Mesendoderm (in vitro differentiated cells): ENCODE results near the gene TUB.

ENCODE experiments used
- DNase-seq: peaks from one replicate; pipeline ENCODE4 v3.0.0; 2013
- H2AK5ac ChIP-seq: 2 replicates; pipeline ENCODE4 v1.6.1; 2013; ENCODE audit warnings: low read length, inconsistent platforms
- H2BK120ac ChIP-seq: 2 replicates; pipeline ENCODE4 v1.6.1; 2013; ENCODE audit warnings: low read depth, mild to moderate bottlenecking, low read length, moderate library complexity, mixed read lengths
- H2BK15ac ChIP-seq: replicated peaks from 2 replicates; pipeline ENCODE4 v1.6.1; 2013; ENCODE audit warnings: low read depth, mild to moderate bottlenecking, moderate library complexity
- H2BK5ac ChIP-seq: 2 replicates; pipeline ENCODE4 v1.6.1; 2013; ENCODE audit warnings: low read length, inconsistent platforms
- H3K18ac ChIP-seq: 2 replicates; pipeline ENCODE4 v1.6.1; 2013; ENCODE audit warnings: mild to moderate bottlenecking, low read length, mixed read lengths
- H3K23ac ChIP-seq: one replicate; pipeline ENCODE4 v1.6.1; 2013; ENCODE audit warnings: low read length
- H3K27ac ChIP-seq: 2 replicates; pipeline ENCODE4 v1.5.1; 2013; ENCODE audit warnings: low read depth, mild to moderate bottlenecking, inconsistent platforms, low read length, moderate library complexity
- H3K27me3 ChIP-seq: 2 replicates; pipeline ENCODE4 v1.6.1; 2013; ENCODE audit warnings: low read length, control low read depth, mild to moderate bottlenecking, inconsistent platforms; ENCODE audit not compliant: insufficient read depth, poor library complexity
- H3K36me3 ChIP-seq: 2 replicates; pipeline ENCODE4 v1.6.1; 2013; ENCODE audit warnings: low read length, inconsistent platforms; ENCODE audit not compliant: control insufficient read depth, insufficient read depth
- H3K4ac ChIP-seq: one replicate; pipeline ENCODE4 v1.6.1; 2013; ENCODE audit warnings: low read depth, mild to moderate bottlenecking, low read length, moderate library complexity
- H3K4me1 ChIP-seq: 2 replicates; pipeline ENCODE4 v1.6.1; 2013; ENCODE audit warnings: low read depth, low read length, inconsistent platforms; ENCODE audit not compliant: control insufficient read depth
- H3K4me2 ChIP-seq: 2 replicates; pipeline ENCODE4 v1.6.1; 2013; ENCODE audit warnings: low read length
- H3K4me3 ChIP-seq: 2 replicates; pipeline ENCODE4 v1.5.1; 2013; ENCODE audit warnings: mild to moderate bottlenecking, low read length
- H3K56ac ChIP-seq: one replicate; pipeline ENCODE4 v1.6.1; 2013; ENCODE audit warnings: low read length
- H3K79me1 ChIP-seq: 2 replicates; pipeline ENCODE4 v1.6.1; 2013; ENCODE audit warnings: low read length, inconsistent platforms
- H3K79me2 ChIP-seq: 2 replicates; pipeline ENCODE4 v1.6.1; 2013; ENCODE audit warnings: mild to moderate bottlenecking, low read length; ENCODE audit not compliant: control insufficient read depth, insufficient read depth
- H3K9ac ChIP-seq: 2 replicates; pipeline ENCODE4 v1.6.1; 2013; ENCODE audit warnings: low read length, inconsistent platforms
- H4K5ac ChIP-seq: one replicate; pipeline ENCODE4 v1.6.1; 2013; ENCODE audit warnings: low read length
- H4K8ac ChIP-seq: one replicate; pipeline ENCODE4 v1.6.1; 2013; ENCODE audit warnings: low read depth, mild to moderate bottlenecking, control low read depth, low read length, moderate library complexity
- WGBS: extraction: QIAGEN DNeasy Blood & Tissue Kit; methylation state at CpG from one replicate; pipeline ENCODE4 v1.1.7; 2013; ENCODE audit warnings: low lambda C conversion rate, missing lambda C conversion rate; ENCODE audit not compliant: insufficient coverage; ENCODE audit errors: extremely low coverage; 5-methylcytosine and 5-hydroxymethylcytosine counted together

Gene TUB

DNA sequence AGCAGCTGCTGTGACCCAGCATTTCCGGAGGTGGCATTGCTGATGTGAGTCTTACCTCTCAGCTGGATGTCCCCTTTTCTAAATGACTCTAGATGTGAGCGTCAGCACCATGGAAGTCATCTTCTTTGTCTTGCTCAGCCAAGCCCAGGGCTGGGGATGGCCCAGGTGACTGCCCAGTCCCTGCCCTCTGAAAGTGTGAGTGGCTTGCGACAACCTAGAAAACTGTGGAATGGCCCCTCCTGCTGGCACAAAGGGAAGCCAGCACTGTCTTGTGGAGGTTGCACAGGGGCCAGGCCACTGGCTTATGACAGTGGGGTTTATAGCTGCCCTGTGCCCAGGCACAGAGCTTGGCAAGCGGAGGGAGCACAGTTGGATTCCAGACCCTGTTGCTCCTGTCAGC, 6.2 kb downstream of the TUB start:
- H3K4me1 ChIP-seq: peaks cover 8% of the 10 kb centered on the region
- H2BK5ac ChIP-seq: no peak overlapping the region
- H3K79me1 ChIP-seq: peaks cover 15% of the 10 kb centered on the region
- H3K4ac ChIP-seq: no peak overlapping the region
- H3K4me2 ChIP-seq: no peak overlapping the region
- no peaks in the 10 kb centered on the region for H3K79me2 ChIP-seq
- no peak overlapping the region for H3K4me3 ChIP-seq
- no peak overlapping the region for H3K18ac ChIP-seq
- H4K8ac ChIP-seq: no peak overlapping the region
- no peaks in the 10 kb centered on the region for H3K27me3 ChIP-seq
- WGBS: no CpG with 5 or more reads among the region's 4 CpGs
- H2AK5ac ChIP-seq: no peak overlapping the region
- no peak overlapping the region for H2BK120ac ChIP-seq
- DNase-seq: peak; percentile 77
- no peak overlapping the region for H3K23ac ChIP-seq
- H3K9ac ChIP-seq: no peak overlapping the region
- no peak overlapping the region for H4K5ac ChIP-seq
- H3K36me3 ChIP-seq: no peaks in the 10 kb centered on the region
- no peak overlapping the region for H3K27ac ChIP-seq
- H3K56ac ChIP-seq: no peak overlapping the region
- H2BK15ac ChIP-seq: no peak overlapping the region

DNA sequence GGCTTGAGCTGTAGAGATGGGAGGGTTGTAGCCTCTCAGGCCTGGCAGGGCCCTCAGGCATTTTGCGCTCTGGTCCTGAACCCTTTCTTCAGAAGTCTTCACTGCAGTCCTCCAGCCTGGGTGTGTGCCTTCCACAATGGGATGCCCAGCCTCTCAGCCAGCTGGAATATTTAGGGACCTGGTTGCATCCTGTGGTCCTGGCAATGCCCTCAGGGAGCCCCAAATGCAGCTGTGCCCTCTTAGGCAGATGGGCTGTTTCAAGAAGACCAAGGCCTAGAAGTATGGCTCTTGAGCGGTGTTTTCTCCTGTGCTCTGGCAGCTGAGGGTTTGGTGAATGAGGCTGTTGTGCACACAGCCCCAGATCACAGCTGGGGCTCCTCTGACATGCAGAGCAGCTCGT, 6.7 kb downstream of the TUB start:
- H3K79me1 ChIP-seq: peaks cover 15% of the 10 kb centered on the region
- no peaks in the 10 kb centered on the region for H3K27me3 ChIP-seq
- no peak overlapping the region for H3K23ac ChIP-seq
- no peak overlapping the region for H3K27ac ChIP-seq
- H2BK120ac ChIP-seq: no peak overlapping the region
- no peak overlapping the region for H2BK15ac ChIP-seq
- no peak overlapping the region for H3K9ac ChIP-seq
- H3K18ac ChIP-seq: no peak overlapping the region
- H3K36me3 ChIP-seq: no peaks in the 10 kb centered on the region
- H3K4me2 ChIP-seq: no peak overlapping the region
- no peak overlapping the region for H3K56ac ChIP-seq
- H4K5ac ChIP-seq: no peak overlapping the region
- H3K4ac ChIP-seq: no peak overlapping the region
- no peak overlapping the region for H4K8ac ChIP-seq
- H2BK5ac ChIP-seq: no peak overlapping the region
- WGBS: no CpG with 5 or more reads among the region's 3 CpGs
- DNase-seq: no peak
- peaks cover 8% of the 10 kb centered on the region for H3K4me1 ChIP-seq
- no peaks in the 10 kb centered on the region for H3K79me2 ChIP-seq
- H3K4me3 ChIP-seq: no peak overlapping the region
- H2AK5ac ChIP-seq: no peak overlapping the region

DNA sequence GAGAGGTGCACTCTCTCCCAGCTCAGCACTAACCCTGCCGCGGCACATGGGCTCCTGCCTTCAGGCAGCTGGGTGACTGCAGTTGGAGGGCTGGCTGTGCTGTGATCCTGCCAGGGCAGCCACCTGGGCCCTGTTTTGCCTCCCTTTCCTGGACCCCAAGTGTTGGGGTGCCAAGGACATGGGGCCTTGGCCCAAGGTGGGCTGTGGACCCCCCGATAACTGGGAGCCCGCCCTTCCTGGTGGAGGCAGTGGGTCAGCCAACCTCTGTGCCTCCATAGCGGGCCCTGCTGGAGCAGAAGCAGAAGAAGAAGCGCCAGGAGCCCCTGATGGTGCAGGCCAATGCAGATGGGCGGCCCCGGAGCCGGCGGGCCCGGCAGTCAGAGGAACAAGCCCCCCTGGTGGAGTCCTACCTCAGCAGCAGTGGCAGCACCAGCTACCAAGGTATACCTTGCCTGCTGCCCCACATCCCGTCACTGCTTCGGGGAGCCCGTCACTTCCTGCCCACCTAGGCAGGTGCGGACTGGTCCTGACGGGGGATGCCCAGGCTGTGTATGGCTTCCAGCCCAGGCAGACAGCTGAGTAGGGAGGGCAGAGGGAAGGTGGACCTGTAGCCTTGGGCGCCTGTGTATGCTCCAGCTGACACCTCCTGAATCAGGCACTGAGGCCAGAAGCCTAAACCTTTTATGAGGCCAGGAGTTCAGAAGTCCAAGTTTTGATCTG, 8.9 kb downstream of the TUB start:
- peaks cover 5% of the 10 kb centered on the region for H3K4me1 ChIP-seq
- H3K79me2 ChIP-seq: no peaks in the 10 kb centered on the region
- H2AK5ac ChIP-seq: no peak overlapping the region
- no peak overlapping the region for H3K4me3 ChIP-seq
- no peak overlapping the region for H3K27ac ChIP-seq
- H3K27me3 ChIP-seq: no peaks in the 10 kb centered on the region
- H2BK120ac ChIP-seq: no peak overlapping the region
- no peak for DNase-seq
- H4K5ac ChIP-seq: no peak overlapping the region
- no peak overlapping the region for H3K18ac ChIP-seq
- H3K4me2 ChIP-seq: no peak overlapping the region
- H3K9ac ChIP-seq: no peak overlapping the region
- no peak overlapping the region for H3K23ac ChIP-seq
- no peak overlapping the region for H2BK5ac ChIP-seq
- H2BK15ac ChIP-seq: no peak overlapping the region
- WGBS: no CpG with 5 or more reads among the region's 17 CpGs
- H3K79me1 ChIP-seq: peaks cover 11% of the 10 kb centered on the region
- H3K4ac ChIP-seq: no peak overlapping the region
- no peak overlapping the region for H3K56ac ChIP-seq
- H4K8ac ChIP-seq: no peak overlapping the region
- peaks cover 3% of the 10 kb centered on the region for H3K36me3 ChIP-seq

DNA sequence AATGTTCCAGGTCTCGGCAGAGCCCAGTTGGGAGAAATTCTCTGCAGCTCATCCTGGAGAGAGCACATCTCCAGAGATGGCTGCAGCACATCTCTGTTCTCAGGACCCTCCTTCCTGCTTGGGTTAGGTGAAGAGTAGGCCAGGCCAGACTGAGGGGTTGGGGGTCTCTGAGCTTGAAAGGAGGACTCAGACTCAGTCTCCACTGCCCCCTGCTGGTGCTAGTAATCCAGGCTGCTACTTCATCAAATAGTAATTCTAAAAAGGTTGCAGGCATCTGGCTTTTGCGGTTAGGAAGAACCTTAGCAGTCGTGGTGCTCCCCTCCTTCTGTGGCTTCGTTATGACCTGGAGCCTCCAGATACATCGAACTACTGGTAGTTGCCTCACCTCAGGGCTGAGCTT, 9.7 kb downstream of the TUB start:
- DNase-seq: peak; percentile 80
- H3K9ac ChIP-seq: no peak overlapping the region
- no peak overlapping the region for H3K4me3 ChIP-seq
- no peak overlapping the region for H3K23ac ChIP-seq
- no peak overlapping the region for H3K4ac ChIP-seq
- WGBS: no CpG with 5 or more reads among the region's 5 CpGs
- H3K4me2 ChIP-seq: no peak overlapping the region
- peaks cover 3% of the 10 kb centered on the region for H3K36me3 ChIP-seq
- H3K27me3 ChIP-seq: no peaks in the 10 kb centered on the region
- peaks cover 7% of the 10 kb centered on the region for H3K79me1 ChIP-seq
- no peak overlapping the region for H2BK5ac ChIP-seq
- H3K27ac ChIP-seq: no peak overlapping the region
- no peak overlapping the region for H3K18ac ChIP-seq
- no peak overlapping the region for H4K8ac ChIP-seq
- no peak overlapping the region for H2BK120ac ChIP-seq
- no peak overlapping the region for H2BK15ac ChIP-seq
- H2AK5ac ChIP-seq: no peak overlapping the region
- H4K5ac ChIP-seq: no peak overlapping the region
- no peak overlapping the region for H3K56ac ChIP-seq
- no peaks in the 10 kb centered on the region for H3K79me2 ChIP-seq
- H3K4me1 ChIP-seq: peaks cover 5% of the 10 kb centered on the region

DNA sequence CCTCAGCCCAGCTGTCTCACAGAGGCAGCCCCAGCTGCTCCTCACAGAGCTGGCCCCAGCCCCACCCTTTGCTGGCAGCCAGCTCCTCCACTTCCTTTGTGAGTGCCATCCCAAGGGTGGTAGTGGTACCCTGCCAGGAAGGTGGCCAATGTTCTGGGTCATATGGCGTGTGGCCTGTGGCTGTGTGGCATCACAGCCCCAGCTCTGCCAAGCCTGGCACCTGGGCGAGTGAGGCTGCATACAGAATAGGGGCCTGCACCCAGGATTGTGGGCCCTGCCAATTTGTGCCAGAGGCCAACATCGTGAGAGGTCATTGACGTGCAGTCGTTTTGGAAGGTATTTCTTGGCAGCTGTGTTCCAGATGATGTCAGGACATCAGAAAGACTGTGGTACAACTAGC, 10.7 kb downstream of the TUB start:
- DNase-seq: no peak

More for the DNA sequence above, 10.7 kb downstream of the TUB start:
- Histone ChIP-seq H3K4me3 (no peak overlapping the region), H3K27me3 (no peaks in the 10 kb centered on the region), H3K18ac (no peak overlapping the region), H3K4me2 (no peak overlapping the region), H3K27ac (no peak overlapping the region), H3K79me1 (peaks cover 5% of the 10 kb centered on the region), H2AK5ac (no peak overlapping the region), H4K5ac (no peak overlapping the region), H3K56ac (no peak overlapping the region), H3K79me2 (no peaks in the 10 kb centered on the region), H3K23ac (no peak overlapping the region), H2BK15ac (no peak overlapping the region), H3K4me1 (peaks cover 5% of the 10 kb centered on the region), H3K4ac (no peak overlapping the region), H2BK120ac (no peak overlapping the region), H3K9ac (no peak overlapping the region), H4K8ac (no peak overlapping the region), H3K36me3 (peaks cover 3% of the 10 kb centered on the region), H2BK5ac (no peak overlapping the region)
- no CpG with 5 or more reads among the region's 5 CpGs for WGBS
